ENCODE data around the gene PZP. TPM values are rescaled to one million over a fixed set of nuclear protein-coding genes. Genes with fewer than 3 reads are reported as not detected.
A peak's percentile ranks its signal among the peaks of the same experiment; 100 is the strongest.

The PZP gene
- total and polyA plus RNA-seq, 11 donors = 0.08 to 1.1 (median 0.52) TPM; not detected in 1

DNA sequence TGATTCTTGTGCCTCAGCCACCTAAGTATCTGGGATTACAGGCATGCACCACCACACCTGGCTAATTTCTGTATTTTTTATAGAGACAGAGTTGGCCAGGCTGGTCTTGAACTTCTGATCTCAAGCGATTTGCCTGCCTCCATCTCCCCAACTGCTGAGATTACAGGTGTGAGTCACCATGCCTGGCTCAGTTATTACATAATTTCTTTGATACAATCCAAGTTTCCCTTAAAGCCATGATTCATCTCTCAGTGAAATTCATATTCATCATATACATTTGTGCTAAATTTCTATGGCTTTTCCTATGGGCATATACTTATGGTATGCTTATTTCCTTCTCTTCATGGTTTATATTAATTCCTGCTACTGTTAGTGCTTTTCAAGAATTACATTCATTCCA lies 29.1 kb upstream of the PZP start:
- 89 to 97% (median 94%) methylated on average over 1 of the region's 1 CpG for WGBS, 4 donors
- TF ChIP-seq POLR2A (IDR thresholded peaks at IDR 0.05) = no peak
- TF ChIP-seq, protein P1, sequence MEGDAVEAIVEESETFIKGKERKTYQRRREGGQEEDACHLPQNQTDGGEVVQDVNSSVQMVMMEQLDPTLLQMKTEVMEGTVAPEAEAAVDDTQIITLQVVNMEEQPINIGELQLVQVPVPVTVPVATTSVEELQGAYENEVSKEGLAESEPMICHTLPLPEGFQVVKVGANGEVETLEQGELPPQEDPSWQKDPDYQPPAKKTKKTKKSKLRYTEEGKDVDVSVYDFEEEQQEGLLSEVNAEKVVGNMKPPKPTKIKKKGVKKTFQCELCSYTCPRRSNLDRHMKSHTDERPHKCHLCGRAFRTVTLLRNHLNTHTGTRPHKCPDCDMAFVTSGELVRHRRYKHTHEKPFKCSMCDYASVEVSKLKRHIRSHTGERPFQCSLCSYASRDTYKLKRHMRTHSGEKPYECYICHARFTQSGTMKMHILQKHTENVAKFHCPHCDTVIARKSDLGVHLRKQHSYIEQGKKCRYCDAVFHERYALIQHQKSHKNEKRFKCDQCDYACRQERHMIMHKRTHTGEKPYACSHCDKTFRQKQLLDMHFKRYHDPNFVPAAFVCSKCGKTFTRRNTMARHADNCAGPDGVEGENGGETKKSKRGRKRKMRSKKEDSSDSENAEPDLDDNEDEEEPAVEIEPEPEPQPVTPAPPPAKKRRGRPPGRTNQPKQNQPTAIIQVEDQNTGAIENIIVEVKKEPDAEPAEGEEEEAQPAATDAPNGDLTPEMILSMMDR (IDR thresholded peaks at IDR 0.05) = no peak
- ATAC-seq (no peak), DNase-seq (no peak)
- Histone ChIP-seq H3K27ac (peak overlapping the region in 1 of 12 donors; percentile 53), H3K36me3 (no peaks in the 10 kb centered on the region), H3K27me3 (no peaks in the 10 kb centered on the region), H3K4me1 (peaks cover 0 to 8% (median 0%) of the 10 kb centered on the region in 12 donors), H3K9me3 (no peaks in the 10 kb centered on the region), H3K4me3 (peak overlapping the region in 1 of 12 donors; percentile 59)
- intact Hi-C loops (cut with DNase I) = loop anchor here in 4 of 10 donors (5.0 to 10.0 kb wide), 5 partner anchors 62 to 120 kb away; partner anchors contain the start of gene A2M (in 1 of the 4)

GRCh38 chr12:9235519-9235918 lies 27.3 kb upstream of the PZP start:
- TF ChIP-seq, protein P1 (IDR thresholded peaks at IDR 0.05) = no peak
- no peak for TF ChIP-seq POLR2A (IDR thresholded peaks at IDR 0.05)
- H3K36me3 ChIP-seq = no peaks in the 10 kb centered on the region
- H3K4me1 ChIP-seq = peaks cover 0 to 8% (median 0%) of the 10 kb centered on the region in 12 donors
- ATAC-seq (no peak), DNase-seq (no peak)
- no peak overlapping the region for H3K4me3 ChIP-seq
- H3K27ac ChIP-seq = no peak overlapping the region
- intact Hi-C loops (cut with DNase I) = loop anchor here in 4 of 10 donors (5.0 to 10.0 kb wide), 5 partner anchors 61 to 118 kb away; partner anchors contain the start of gene A2M (in 1 of the 4)
- no peaks in the 10 kb centered on the region for H3K27me3 ChIP-seq
- no peaks in the 10 kb centered on the region for H3K9me3 ChIP-seq
- 94 to 98% (median 95%) methylated on average over 4 of the region's 4 CpGs for WGBS, 4 donors

GRCh38 chr12:9227950-9228349 lies 19.8 kb upstream of the PZP start:
- H3K4me1 ChIP-seq = no peaks in the 10 kb centered on the region
- H3K4me3 ChIP-seq = no peak overlapping the region
- no peaks in the 10 kb centered on the region for H3K27me3 ChIP-seq
- intact Hi-C loops (cut with DNase I) = no loop called here
- WGBS, 4 donors = 78 to 92% (median 84%) methylated on average over 8 of the region's 8 CpGs
- H3K9me3 ChIP-seq = no peaks in the 10 kb centered on the region
- no peaks in the 10 kb centered on the region for H3K36me3 ChIP-seq
- TF ChIP-seq, protein P1 (IDR thresholded peaks at IDR 0.05) = no peak
- ATAC-seq (no peak), DNase-seq (no peak)
- H3K27ac ChIP-seq = no peak overlapping the region

DNA sequence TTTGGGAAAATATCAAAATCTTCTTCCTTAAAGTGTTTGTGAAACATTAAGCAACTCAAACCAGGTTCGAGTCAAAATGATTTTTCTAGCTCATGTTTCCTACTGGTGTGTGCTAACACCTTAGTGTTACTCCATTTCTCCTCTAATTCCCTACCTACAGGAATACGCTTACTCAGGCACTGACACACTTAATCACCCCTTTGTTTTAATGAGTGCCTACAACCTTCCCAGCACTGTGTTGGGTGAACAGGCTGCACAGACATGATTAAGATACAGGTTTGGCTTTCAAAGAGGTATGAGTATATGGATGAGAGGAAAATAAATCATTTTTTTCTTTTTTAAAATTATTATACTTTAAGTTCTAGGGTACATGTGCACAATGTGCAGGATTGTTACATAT lies 15.6 kb upstream of the PZP start:
- no peak for DNase-seq
- WGBS, 4 donors = 91 to 96% (median 93%) methylated on average over 2 of the region's 2 CpGs
- Histone ChIP-seq H3K36me3 (no peaks in the 10 kb centered on the region), H3K9me3 (no peaks in the 10 kb centered on the region), H3K27ac (no peak overlapping the region), H3K4me3 (no peak overlapping the region), H3K27me3 (no peaks in the 10 kb centered on the region), H3K4me1 (no peaks in the 10 kb centered on the region)
- intact Hi-C loops (cut with DNase I) = no loop called here
- TF ChIP-seq, protein P1 (IDR thresholded peaks at IDR 0.05) = no peak
- no peak for TF ChIP-seq POLR2A (IDR thresholded peaks at IDR 0.05)
- ATAC-seq = no peak
